AG04449 (cell line): ENCODE measurements around the gene CYTH1.
"Not testable (repeated sequence)": the region's sequence is repeated elsewhere in the genome, so short reads cannot be mapped to it uniquely, and the experiment has no call there.

Source experiments
- CTCF ChIA-PET: fragments of 350-600 bp; formaldehyde crosslinking; extraction: SDS; loops from one replicate; lab custom pipeline; 2021; ENCODE audit warnings: antibody characterized with exemption; lab: Yijun Ruan, JAX
- POLR2A ChIA-PET: fragments of 400-600, 350-600 bp; formaldehyde crosslinking; extraction: SDS; loops from one replicate; lab custom pipeline; 2020; ENCODE audit warnings: antibody characterized with exemption, inconsistent platforms; lab: Yijun Ruan, JAX
- DNase-seq: peaks from one replicate; pipeline ENCODE4 v3.0.0-alpha.2; 2010; ENCODE audit warnings: low read depth, low spot score
- H3K4me3 ChIP-seq: 2 replicates; pipeline ENCODE4 v1.5.1; 2011; ENCODE audit warnings: low read depth, mild to moderate bottlenecking, control low read depth, low read length
- TF ChIP-seq, protein P1 (sequence below): IDR thresholded peaks from one replicate; pipeline ENCODE4 v1.5.1; 2011; ENCODE audit warnings: mild to moderate bottlenecking, moderate library complexity, low read length, control low read depth, inconsistent platforms; ENCODE audit not compliant: insufficient read depth; ENCODE audit errors: missing control alignments

The CYTH1 gene

DNA sequence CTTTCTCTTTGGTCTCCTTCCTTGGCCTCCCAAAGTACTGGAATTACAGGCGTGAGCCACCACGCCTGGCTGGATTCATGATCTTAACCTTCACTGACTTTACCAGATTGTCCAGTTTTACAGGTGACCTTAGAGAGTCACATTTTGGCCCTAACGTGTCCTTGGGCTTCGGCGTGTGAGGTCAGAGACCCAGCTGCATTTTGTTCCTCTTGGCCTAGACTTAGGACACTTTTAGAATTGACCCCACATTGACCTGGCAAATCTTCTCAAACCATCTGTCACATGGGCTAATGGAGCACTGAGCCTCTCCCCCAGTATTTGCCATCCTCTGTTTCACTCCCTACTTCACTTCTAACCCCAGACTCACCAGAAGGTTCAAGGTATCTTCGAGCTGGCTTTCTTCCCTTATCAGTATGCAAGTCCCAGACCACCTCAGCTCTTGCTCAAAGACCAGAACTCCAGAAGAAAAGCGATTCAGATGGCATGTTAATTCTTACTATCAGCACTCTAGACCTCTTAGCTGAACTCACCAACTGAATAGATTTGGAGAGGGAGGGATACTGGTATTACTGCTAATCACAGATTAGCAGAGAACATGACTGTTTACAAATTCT, 1.7 kb upstream of the CYTH1 start:
- H3K4me3 ChIP-seq, result no peak overlapping the region
- POLR2A ChIA-PET, result no interaction called here
- TF ChIP-seq, protein P1, sequence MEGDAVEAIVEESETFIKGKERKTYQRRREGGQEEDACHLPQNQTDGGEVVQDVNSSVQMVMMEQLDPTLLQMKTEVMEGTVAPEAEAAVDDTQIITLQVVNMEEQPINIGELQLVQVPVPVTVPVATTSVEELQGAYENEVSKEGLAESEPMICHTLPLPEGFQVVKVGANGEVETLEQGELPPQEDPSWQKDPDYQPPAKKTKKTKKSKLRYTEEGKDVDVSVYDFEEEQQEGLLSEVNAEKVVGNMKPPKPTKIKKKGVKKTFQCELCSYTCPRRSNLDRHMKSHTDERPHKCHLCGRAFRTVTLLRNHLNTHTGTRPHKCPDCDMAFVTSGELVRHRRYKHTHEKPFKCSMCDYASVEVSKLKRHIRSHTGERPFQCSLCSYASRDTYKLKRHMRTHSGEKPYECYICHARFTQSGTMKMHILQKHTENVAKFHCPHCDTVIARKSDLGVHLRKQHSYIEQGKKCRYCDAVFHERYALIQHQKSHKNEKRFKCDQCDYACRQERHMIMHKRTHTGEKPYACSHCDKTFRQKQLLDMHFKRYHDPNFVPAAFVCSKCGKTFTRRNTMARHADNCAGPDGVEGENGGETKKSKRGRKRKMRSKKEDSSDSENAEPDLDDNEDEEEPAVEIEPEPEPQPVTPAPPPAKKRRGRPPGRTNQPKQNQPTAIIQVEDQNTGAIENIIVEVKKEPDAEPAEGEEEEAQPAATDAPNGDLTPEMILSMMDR, result no peak
- no peak for DNase-seq
- CTCF ChIA-PET, result interaction anchor here (0.8 kb wide), 1 partner anchor 21 kb away, joined by 3 read pairs; no protein-coding TSS in a partner anchor

DNA sequence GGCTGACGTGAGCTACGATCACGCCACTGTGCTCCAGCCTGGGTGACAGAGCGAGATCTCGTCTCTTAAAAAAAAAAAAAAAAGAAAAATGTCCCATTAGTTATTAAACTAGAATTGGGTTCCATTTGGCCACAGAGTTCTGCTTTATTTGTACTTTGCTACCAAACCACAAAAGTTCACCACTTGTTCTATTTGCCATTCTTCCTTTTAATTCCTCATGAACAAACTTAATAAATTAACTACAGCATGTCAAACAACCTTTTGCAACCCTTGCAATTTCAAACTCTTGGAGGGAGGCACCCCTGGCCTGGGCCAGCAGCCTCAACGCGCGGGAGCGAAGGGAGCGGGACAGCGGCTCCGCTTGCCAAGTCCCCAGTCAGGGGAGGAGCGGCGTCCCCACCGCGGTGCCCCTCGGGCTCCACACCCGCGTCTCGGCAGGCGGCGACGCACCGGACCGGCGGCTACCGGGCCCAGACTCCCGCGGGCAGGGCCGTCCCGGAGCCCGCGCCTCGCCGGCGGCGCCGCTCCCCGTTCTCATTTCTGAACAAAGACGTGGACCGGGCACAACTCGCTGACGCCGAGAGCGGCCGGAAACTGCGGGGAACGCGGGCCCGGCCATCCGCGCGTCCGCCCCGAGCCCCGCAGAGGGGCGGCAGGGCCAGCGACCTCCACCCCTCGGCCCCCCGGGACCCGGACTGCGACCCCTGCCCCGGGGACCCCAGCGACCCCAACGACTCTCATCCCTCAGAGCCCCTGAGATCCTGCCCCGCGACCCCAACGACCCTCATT, 775 bp downstream of the CYTH1 start:
- DNase-seq, result no peak
- ChIA-PET POLR2A (interaction anchor here (0.7 kb wide), 2 partner anchors 12 to 360 kb away, joined by 3 to 4 read pairs; no protein-coding TSS in a partner anchor), CTCF (no interaction called here)
- TF ChIP-seq, protein P1, result no peak
- peak overlapping the region; percentile 76 for H3K4me3 ChIP-seq

DNA sequence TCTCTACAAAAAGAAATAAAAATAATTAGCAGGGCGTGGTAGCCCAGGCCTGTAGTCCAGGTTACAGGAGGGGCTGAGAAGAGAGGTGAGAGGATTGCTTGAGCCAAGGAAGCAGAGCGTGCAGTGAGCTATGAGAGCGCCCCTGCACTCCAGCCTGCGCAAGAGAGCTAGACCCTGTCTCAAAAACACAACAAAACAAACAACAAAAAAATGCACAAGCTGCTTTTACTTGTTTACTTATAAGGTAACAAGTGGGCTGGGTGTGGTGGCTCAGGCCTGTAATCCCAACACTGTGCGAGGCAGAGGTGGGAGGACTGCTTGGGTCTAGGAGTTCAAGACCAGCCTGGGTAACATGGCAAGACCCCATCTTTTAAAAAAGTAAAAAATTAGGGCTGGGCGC, 1.7 kb downstream of the CYTH1 start:
- ChIA-PET POLR2A (interaction anchor here (0.7 kb wide), 2 partner anchors 11 to 359 kb away, joined by 3 to 4 read pairs; no protein-coding TSS in a partner anchor), CTCF (interaction anchor here (0.9 kb wide), 1 partner anchor 71 kb away, joined by 3 read pairs; no protein-coding TSS in a partner anchor)
- TF ChIP-seq, protein P1, result no peak
- no peak for DNase-seq
- H3K4me3 ChIP-seq, result no peak overlapping the region

DNA sequence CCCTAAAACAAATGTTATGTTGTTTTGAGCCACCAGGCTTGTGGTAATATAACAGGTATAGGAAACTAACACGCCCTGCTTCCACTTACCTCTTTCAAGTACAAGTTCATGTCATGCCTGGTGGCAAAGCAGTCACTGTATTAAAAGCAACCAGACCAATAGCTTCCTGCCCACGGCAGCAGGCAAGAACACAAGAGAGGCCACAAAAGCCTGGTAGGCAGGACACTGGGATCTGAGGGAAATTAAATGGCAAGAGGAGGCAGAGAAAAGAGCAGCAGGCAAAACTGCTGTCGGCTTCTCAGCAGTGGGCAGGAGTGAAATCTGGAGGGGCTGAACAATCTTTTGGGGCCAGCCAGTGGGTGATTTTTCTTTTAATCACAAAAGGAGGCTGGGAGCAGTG, 2.2 kb downstream of the CYTH1 start:
- DNase-seq, result no peak
- POLR2A ChIA-PET, result no interaction called here
- H3K4me3 ChIP-seq, result no peak overlapping the region
- TF ChIP-seq, protein P1, result no peak
- CTCF ChIA-PET, result interaction anchor here (0.9 kb wide), 1 partner anchor 71 kb away, joined by 3 read pairs; no protein-coding TSS in a partner anchor

DNA sequence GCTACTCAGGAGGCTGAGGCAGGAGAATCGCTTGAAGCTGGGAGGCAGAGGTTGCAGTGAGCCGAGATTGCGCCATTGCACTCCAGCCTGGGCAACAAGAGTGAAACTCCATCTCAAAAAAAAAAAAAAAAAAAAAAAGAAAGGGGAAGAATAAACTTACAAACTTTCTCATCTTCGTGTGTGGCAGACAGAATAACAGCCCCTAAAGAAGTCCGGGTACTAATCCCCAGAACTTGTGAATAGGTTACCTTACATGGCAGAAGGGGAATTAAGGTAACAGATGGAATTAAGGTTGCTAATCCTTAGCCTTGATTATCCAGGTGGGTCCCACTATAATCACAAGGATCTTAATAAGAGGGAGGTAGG, 2.8 kb downstream of the CYTH1 start:
- CTCF ChIA-PET, POLR2A ChIA-PET, H3K4me3 ChIP-seq, DNase-seq: not testable (repeated sequence)

DNA sequence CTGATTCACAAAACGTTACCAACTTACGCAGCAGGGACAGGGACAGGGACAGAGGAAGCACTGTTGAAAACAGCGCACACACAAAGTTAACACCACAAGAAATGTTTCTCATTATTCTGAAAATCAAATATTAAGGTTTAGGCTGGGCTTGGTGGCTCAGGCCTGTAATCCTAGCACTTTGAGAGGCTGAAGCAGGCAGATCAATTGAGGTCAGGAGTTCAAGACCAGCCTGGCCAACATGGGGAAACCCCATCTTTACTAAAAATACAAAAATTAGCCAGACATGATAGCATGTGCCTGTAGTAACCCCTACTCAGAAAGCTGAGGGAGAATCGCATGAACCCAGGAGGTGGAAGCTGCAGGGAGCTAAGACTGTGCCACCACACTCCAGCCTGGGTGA, 4.2 kb downstream of the CYTH1 start:
- TF ChIP-seq, protein P1, result no peak
- no peak for DNase-seq
- ChIA-PET CTCF (interaction anchor here (0.7 kb wide), 1 partner anchor 21 kb away, joined by 3 read pairs; no protein-coding TSS in a partner anchor), POLR2A (no interaction called here)
- H3K4me3 ChIP-seq, result no peak overlapping the region
